NCI-H2107 treated with DMSO at 0.1 percent for 48 hours (cell line): Measurements from ENCODE around the gene LSR.

ENCODE experiments used
- DNase-seq: peaks from one replicate; lab custom pipeline; 2025; ENCODE audit not compliant: unreplicated experiment; lab: John Stamatoyannopoulos, UW

Gene LSR

DNA sequence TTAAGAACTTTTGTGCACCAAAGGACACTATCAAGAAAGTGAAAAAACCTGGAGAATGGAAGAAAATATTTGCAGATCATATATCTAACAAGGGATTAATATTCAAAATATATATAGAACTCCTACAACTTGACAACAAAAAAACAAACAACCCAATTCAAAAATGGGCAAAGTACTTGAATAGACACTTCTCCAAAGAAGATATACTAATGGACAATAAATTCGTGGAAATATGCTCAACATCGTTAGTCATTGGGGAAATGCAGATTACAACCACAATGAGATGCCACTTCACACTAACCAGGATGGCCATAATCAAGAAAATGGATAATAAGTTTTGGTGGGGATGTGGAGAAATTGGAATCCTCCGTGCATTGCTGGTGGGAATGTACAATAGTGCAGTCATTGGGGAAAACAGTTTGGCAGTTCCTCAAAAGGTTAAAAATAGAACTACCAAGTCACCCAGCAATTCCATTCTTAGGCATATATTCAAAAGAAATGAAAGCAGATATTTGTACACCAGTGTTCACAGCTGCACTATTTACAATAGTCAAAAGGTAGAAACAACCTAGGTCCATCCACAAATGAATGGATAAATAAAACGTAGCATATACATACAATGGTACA is 2.2 kb upstream of the LSR start:
- no peak for DNase-seq

- DNase-seq, result peak; percentile 55
These were observed 1.1 kb upstream of the LSR start for GRCh38 chr19:35247526-35248309.

GRCh38 chr19:35249146-35249847 is 495 bp downstream of the LSR start:
- DNase-seq, result no peak

- DNase-seq, result no peak
These were observed 1.3 kb downstream of the LSR start for GRCh38 chr19:35249848-35250711.

DNA sequence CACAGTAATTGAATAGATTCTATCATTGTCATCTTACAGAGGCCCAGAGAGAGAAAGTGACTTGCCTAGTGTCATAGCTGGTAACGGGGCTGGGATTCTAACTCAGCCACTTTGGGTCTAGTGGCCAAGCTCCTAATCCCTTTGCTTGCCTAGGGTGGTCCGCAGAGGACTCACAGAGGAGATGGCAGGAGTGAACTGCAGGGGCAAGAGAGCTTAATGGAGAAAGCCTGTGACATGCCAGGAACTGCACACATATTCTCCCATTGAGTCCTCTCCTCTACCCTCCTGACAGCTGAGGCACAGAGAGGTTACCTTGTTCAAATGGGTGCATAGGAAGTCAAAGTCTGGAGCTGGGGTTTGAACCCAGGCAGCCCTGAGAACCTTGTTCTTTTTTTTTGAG is 2.7 kb downstream of the LSR start:
- no peak for DNase-seq

DNA sequence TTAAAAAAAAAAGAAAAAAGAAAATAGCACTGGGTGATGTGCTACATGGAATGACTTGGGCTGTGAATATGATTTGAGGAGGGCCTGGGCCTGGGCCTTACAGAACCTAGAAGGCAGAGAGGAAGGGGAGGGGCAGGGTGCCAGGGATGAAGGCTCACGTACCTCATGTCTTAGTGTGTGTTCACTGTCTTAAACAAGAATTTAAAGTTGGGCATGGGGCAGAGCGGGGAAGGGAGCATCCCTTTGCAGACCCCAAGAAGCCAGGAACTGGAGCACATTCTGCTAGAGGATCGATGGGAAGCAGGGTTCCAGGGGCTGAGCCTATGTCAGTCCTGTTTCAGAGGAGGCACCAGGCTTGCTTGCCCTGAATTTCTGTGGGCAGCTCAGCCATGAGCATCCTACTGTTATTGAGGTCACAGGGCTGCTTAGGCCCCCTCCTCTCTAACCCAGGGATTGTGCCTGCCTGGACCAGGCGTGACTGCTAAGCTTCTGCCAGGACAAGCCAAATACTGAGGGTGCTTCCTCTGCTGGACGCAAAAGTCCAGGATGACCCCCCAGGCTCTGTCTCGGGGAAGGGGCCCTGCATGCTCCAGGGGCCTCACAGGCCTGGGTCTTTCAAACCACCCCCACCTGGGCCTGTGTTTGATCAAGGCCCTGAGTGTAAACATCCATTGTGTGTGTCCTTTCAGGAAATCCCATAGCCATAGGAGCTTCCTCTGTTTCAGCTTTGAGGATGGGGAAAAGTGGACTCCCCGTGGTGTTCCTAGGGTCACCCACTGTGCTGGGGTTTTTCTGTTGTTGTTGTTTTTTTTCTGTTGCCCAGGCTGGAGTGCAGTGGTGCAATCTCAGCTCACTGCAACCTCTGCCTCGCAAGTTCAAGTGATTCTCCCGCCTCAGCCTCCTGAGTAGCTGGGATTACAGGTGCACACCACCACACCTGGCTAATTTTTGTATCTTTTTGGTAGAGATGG is 4.8 kb downstream of the LSR start:
- no peak for DNase-seq

- no peak for DNase-seq
These were observed 5.8 kb downstream of the LSR start for GRCh38 chr19:35254341-35255297.

GRCh38 chr19:35256566-35256965 is 7.8 kb downstream of the LSR start:
- DNase-seq, result no peak

DNA sequence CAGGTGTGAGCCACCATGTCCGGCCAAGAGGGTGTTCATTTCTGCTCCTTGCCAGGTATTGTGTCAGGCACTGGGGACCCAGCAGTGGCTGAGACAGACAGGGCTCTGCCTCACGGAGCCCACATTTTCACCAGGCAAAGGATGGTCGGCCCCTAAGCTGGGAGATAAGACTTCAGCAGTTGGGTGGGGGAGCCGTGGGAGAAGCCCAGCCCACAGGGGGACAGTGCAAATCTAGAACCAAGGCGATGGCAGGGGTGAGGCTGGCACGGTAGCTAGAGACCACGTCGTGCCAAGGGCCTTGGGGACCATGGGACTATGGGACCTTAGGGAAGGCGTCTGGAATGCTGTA is 8.3 kb downstream of the LSR start:
- DNase-seq, result no peak

DNA sequence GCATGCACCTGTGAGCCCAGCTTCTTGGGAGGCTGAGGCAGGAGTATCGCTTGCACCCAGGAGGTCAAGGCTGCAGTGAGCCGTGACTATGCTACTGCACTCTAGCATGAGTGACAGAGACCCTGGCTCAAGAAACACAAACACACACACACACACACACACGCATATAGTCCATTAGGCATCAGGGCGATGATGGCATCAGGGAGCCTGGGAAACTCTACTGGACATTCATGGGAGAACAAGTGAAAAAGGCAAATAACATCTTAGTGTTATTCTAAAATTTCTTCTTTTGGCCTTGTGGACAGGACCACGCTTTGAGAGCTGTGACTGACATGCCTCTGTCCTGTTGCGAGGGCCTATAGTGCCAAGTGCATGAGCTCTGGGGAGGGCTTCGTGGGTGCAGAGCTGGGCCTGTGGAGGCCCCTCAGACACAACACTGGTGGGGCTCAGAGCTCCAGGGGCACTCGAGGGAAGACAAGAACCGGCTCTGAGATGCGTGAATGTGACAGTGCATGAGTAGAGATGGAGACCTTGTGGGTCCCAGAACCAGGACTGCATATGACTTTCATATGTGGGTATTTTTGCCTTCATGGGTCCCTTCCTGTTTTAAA is 12.0 kb downstream of the LSR start:
- no peak for DNase-seq

DNA sequence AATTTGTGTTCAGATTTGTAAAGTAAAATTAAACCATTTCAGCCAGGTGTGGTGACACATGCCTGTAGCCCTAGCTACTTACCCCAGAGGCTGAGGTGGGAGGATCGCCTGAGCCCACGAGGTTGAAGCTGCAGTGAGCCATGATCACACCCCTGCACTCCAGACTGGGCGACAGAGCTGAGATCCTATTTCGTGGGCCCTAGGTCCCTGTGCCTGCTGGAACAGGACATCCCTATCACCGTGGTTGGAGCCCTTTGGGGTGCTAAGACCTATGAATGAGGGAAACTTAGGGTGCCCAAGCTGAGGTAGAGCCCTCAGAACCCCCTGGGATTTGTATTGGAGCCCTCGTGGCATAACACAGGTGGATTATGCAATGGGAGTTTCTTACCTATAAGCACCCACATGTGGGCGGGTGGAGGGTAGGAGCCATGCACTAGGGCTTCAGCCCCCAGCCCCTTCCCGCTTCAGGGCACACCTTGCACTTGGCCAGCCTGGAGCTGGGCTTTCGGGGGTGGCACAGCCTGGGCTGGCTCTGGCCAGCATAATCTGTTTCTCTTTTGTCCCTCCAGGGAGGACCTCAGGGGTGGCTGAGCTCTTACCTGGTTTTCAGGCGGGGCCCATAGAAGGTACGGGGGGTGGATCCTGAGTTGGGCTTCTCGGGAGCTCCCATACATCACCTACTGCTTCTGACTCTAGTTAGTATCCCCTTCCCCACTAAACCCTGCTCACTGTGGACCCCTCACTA is 12.7 kb downstream of the LSR start:
- DNase-seq, result no peak

DNA sequence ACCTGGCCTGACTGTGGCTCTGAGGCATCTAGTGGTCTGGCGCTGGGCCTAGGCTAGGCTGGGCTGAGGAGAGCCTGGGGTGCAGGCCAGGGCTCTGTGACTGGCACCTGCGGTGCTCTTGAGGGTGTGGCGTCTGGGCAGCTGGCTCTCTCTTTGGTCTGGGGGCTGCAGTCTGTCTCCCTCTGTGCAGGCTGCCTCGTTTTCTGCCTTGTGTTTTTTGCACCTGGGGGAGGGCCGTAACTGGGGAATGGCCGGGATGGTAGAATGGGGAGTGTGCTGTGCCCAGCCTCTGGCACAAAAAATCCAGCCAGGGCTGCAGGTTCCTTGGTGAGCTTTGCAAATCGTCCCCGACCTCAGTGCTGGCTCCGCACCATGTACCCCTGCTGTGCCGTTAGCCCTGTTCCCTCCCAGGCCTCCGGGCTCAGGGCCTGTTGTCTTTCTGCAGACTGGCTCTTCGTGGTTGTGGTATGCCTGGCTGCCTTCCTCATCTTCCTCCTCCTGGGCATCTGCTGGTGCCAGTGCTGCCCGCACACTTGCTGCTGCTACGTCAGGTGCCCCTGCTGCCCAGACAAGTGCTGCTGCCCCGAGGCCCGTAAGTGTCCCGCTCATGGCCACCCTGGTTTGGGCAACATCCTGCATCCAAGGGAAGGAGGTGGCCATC is 13.4 kb downstream of the LSR start:
- DNase-seq, result no peak

DNA sequence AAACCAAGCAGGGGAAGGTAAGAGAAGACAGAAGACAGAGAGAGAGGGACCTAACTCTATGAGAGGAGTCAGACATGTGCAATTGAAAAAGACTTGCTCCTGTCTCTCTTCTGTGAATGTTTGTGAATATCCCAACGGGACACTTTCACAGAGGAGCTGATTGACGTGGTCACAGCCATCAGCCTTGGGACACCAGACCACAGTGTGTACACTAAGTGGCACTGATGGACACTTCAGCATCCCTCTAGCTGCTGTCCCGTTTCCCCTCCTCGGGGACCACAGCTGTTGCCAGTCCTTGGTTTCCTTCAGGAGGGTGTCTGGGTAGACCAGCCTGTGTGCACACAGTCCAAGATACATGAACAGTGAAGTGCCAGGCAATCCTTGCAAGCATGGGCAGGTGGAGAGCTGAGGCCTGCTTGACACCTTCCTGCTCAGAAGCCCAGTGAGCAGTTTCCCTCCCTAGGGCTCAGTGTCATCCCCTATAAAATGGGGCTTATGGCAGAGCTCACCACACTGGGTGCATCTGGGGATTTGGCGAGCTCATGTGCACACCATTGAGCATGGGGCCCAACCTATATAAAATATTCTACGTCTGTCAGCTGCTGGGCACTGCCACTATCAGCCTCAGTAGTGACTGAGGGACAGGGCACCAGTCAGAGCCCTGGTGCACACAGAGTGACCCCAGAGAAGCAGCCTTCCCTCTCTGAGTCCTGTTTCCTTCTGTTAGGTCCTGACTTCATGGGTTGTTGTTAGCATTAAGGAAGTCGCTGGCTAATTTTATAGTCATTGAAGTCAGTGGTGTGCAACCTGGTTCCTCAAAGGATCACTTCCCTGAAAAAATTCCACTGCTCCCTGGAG is 15.7 kb downstream of the LSR start:
- no peak for DNase-seq

DNA sequence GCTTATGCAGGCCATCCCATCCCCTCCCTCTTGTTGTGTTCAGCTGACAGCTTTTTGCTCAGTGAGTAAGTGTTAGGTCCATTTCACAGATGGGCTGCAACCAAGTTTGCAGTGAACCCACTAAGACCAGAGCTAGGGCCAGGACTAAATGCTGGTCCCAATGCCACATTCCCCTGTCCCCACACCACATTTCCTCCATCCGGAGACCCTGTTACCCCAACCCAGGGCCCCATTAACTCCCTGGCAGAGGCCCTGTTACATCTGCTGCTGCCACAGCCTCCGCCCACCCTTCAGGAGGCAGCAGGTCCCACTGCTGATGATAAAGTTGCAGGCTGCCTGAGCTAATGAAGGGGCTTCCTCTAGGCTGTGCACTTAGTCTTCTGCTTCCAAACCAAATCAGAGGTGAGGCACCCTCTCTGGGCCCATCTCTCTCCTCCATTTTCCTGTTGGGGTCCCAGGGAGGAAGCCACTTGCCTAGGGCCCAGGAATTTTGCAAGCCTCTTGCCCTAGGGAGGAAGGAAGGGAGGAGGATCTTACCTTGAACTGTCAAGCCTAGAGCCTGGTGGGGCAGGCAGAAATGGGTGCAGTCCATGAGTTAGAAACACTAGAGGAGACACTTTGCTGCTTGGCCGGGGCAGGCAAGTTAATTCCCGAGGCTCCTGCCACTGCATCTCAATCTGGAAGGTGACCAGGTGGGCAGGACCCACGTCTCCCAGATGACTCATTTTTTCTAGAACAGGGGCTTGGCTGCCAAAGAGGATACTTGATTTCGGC is 16.5 kb downstream of the LSR start:
- no peak for DNase-seq

GRCh38 chr19:35265900-35266519 is 17.2 kb downstream of the LSR start:
- no peak for DNase-seq
